ENCODE data around the gene SMOC1. TPM values are rescaled to one million over a fixed set of nuclear protein-coding genes. Genes with fewer than 3 reads are reported as not detected.

SMOC1 gene
- total RNA-seq, 1 donor from 2014 or later: not detected

- H3K4me1 Mint-ChIP-seq: no peaks in the 10 kb centered on the region
- H3K27me3 Mint-ChIP-seq: no peaks in the 10 kb centered on the region
- intact Hi-C loops (cut with micrococcal nuclease): no loop called here
- H3K9me3 Mint-ChIP-seq: peaks cover 3% of the 10 kb centered on the region
- no peak overlapping the region for H3K27ac Mint-ChIP-seq
- no peak overlapping the region for H3K4me3 Mint-ChIP-seq
- DNase-seq: no peak
- H3K36me3 Mint-ChIP-seq (ENCODE audit: low read depth): no peaks in the 10 kb centered on the region
Measured at GRCh38 chr14:70033116-70033515, 153.9 kb downstream of the SMOC1 start.

DNA sequence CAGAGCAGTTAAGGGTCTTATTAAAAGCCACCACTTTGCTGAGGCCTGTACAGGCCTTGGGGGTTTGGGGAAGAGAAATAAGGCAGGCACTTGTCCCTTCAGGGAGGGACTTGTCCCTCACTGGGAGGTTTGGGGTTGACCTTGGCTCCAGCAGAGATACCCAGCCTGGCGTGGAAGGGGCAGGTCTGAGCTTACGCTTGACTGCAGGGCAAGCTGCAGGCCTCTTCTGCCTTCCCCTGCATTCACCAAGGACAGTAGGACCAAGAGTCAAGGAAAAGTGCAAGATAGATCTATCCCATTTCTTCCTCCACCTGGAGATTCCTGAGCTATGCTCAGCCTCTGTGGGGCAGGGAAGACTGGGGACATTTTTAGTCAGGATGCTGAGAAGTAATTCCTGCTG is 154.3 kb downstream of the SMOC1 start:
- H3K27me3 Mint-ChIP-seq: no peaks in the 10 kb centered on the region
- H3K9me3 Mint-ChIP-seq: peaks cover 3% of the 10 kb centered on the region
- H3K4me3 Mint-ChIP-seq: no peak overlapping the region
- H3K36me3 Mint-ChIP-seq (ENCODE audit: low read depth): no peaks in the 10 kb centered on the region
- no peak for DNase-seq
- H3K27ac Mint-ChIP-seq: no peak overlapping the region
- intact Hi-C loops (cut with micrococcal nuclease): no loop called here
- H3K4me1 Mint-ChIP-seq: no peaks in the 10 kb centered on the region

GRCh38 chr14:70034257-70034656 is 155.0 kb downstream of the SMOC1 start:
- Mint-ChIP-seq H3K36me3 (ENCODE audit: low read depth) (no peaks in the 10 kb centered on the region), H3K4me3 (no peak overlapping the region), H3K27me3 (peaks cover 4% of the 10 kb centered on the region), H3K9me3 (peaks cover 3% of the 10 kb centered on the region), H3K4me1 (no peaks in the 10 kb centered on the region), H3K27ac (no peak overlapping the region)
- no peak for DNase-seq
- intact Hi-C loops (cut with micrococcal nuclease): no loop called here

GRCh38 chr14:70036665-70037064 is 157.4 kb downstream of the SMOC1 start:
- Mint-ChIP-seq H3K36me3 (ENCODE audit: low read depth) (no peaks in the 10 kb centered on the region), H3K9me3 (peaks cover 3% of the 10 kb centered on the region), H3K27me3 (peaks cover 18% of the 10 kb centered on the region), H3K4me3 (no peak overlapping the region), H3K4me1 (no peaks in the 10 kb centered on the region), H3K27ac (no peak overlapping the region)
- no peak for DNase-seq
- intact Hi-C loops (cut with micrococcal nuclease): no loop called here

GRCh38 chr14:70043001-70043400 is 163.8 kb downstream of the SMOC1 start:
- intact Hi-C loops (cut with micrococcal nuclease): no loop called here
- Mint-ChIP-seq H3K9me3 (no peaks in the 10 kb centered on the region), H3K4me1 (no peaks in the 10 kb centered on the region), H3K4me3 (no peak overlapping the region), H3K27ac (no peak overlapping the region), H3K36me3 (ENCODE audit: low read depth) (no peaks in the 10 kb centered on the region), H3K27me3 (peaks cover 30% of the 10 kb centered on the region)
- DNase-seq: no peak

DNA sequence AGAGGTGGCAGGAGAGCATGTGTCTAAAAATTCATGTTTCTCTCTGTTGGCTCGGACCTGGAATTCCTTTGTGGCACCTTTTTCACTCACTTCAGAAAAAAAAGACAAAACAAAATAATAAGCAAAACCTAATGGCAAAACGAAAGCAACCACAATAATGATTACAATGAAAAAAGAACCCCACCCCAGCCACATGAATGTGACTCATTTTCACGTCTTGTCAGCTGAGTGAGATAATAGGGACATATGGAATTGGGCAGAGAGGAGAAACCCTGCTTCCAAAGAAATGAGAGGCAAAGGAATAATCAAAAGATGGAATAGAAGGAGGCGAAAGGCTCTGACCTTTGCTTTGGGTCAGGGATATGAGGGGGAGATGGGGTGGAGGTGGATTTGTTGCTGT is 166.1 kb downstream of the SMOC1 start:
- Mint-ChIP-seq H3K9me3 (no peaks in the 10 kb centered on the region), H3K4me3 (no peak overlapping the region), H3K36me3 (ENCODE audit: low read depth) (no peaks in the 10 kb centered on the region), H3K27ac (no peak overlapping the region), H3K27me3 (peaks cover 18% of the 10 kb centered on the region), H3K4me1 (no peaks in the 10 kb centered on the region)
- intact Hi-C loops (cut with micrococcal nuclease): no loop called here
- DNase-seq: no peak

GRCh38 chr14:70045844-70046535 is 166.8 kb downstream of the SMOC1 start:
- DNase-seq: no peak

DNA sequence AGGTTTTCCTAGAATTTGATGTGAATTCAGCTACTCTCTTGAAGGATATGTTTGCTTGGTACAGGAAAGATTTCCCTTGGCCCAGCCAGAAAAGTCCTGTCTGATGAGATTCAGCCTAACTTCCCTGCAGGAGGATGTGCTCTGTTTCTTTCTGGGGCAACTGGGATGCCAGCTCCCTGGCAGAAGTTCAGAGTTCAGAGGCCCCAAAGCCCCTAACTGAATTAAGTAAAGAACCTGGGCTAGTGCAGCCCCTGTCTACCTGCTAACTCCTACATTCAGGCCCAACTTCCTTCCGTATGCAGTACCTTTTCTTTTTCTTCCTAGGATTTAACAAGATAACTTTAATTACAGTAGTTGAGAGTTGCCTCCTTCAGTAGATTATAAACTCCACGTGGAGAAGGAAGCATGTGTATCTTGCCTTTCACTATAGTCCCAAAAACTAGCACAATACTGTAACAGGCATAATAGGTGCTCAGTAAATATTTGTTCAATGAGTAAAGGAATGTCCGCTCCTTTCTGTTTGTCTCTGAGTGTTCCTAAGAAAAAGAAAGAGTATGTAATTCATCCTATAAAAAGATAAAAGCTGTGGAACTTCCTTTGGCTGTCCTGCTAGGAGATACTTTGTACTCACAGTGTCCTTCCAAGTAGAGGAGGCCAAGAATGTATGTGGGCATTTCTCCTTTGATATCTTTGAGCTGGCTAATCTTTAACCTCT is 168.5 kb downstream of the SMOC1 start:
- Mint-ChIP-seq H3K4me3 (no peak overlapping the region), H3K27me3 (peaks cover 6% of the 10 kb centered on the region), H3K36me3 (ENCODE audit: low read depth) (no peaks in the 10 kb centered on the region), H3K27ac (no peak overlapping the region), H3K4me1 (peaks cover 4% of the 10 kb centered on the region), H3K9me3 (no peaks in the 10 kb centered on the region)
- no peak for DNase-seq
- intact Hi-C loops (cut with micrococcal nuclease): no loop called here

More at GRCh38 chr14:70045844-70046535, 166.8 kb downstream of the SMOC1 start:
- intact Hi-C loops (cut with micrococcal nuclease): no loop called here
- Mint-ChIP-seq H3K27ac (no peak overlapping the region), H3K4me3 (no peak overlapping the region), H3K9me3 (no peaks in the 10 kb centered on the region), H3K27me3 (peaks cover 15% of the 10 kb centered on the region), H3K4me1 (no peaks in the 10 kb centered on the region), H3K36me3 (ENCODE audit: low read depth) (no peaks in the 10 kb centered on the region)

DNA sequence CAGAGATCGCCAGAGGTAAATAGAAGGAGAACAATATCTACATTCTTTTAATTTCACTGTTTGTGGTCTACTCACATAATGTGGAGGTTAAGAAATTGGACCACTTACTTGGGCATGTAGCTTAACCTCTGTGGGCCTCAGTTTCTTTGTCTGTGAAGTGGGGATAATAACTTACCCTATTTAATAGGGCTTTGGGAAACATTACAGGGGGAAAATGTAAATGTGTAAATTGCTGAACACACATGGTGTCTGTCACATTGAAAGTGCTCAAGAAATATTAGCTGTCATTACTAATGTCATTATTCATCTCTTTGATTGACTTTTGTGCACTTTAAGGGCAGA is 169.1 kb downstream of the SMOC1 start:
- no peak for DNase-seq
- Mint-ChIP-seq H3K27me3 (peaks cover 4% of the 10 kb centered on the region), H3K36me3 (ENCODE audit: low read depth) (no peaks in the 10 kb centered on the region), H3K9me3 (no peaks in the 10 kb centered on the region), H3K4me1 (peaks cover 4% of the 10 kb centered on the region), H3K4me3 (no peak overlapping the region), H3K27ac (no peak overlapping the region)
- intact Hi-C loops (cut with micrococcal nuclease): no loop called here

DNA sequence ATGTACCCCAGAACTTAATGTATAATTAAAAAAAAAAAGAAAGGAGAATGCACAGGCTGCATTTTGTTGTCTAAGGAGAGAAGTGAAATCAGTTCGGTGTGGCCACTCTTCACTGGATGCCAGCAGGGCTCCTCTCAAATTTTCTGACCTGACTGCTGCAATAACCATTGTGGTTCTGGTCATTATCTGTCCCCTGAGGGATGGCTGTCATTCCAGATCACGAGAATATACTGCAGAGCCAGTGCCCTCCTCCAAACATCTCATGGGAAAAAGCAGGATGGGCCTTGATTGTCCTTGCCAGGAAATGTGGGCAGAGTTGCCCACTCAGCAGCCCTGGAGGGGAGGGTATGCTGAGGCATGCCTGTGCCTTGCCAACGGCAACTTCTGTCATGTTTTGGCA is 170.4 kb downstream of the SMOC1 start:
- intact Hi-C loops (cut with micrococcal nuclease): no loop called here
- Mint-ChIP-seq H3K4me3 (no peak overlapping the region), H3K36me3 (ENCODE audit: low read depth) (no peaks in the 10 kb centered on the region), H3K27ac (no peak overlapping the region), H3K4me1 (peaks cover 4% of the 10 kb centered on the region), H3K9me3 (peaks cover 3% of the 10 kb centered on the region), H3K27me3 (peaks cover 4% of the 10 kb centered on the region)
- no peak for DNase-seq

DNA sequence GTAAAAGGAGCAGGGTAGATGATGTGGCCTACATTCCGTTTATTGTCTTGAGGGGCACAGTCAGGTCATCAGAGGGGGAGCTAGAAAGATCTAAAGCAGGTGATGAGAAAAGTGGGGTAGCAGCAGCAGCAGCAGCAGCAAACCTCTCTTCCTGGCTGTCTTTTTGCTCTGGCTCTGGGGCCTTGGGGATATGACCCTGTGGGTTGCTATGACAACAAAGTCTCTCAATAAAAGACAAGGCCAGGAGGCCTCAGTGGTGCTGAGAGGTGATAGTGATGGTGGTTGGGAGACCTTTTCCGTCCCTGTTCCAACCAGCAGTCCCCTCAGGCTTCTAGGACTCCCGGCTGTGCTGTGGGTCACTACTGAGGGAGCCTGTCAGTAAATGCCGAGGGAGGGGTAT is 170.9 kb downstream of the SMOC1 start:
- intact Hi-C loops (cut with micrococcal nuclease): no loop called here
- Mint-ChIP-seq H3K27me3 (peaks cover 2% of the 10 kb centered on the region), H3K27ac (no peak overlapping the region), H3K9me3 (peaks cover 3% of the 10 kb centered on the region), H3K4me1 (peaks cover 4% of the 10 kb centered on the region), H3K36me3 (ENCODE audit: low read depth) (no peaks in the 10 kb centered on the region), H3K4me3 (no peak overlapping the region)
- no peak for DNase-seq

- no peaks in the 10 kb centered on the region for H3K36me3 Mint-ChIP-seq (ENCODE audit: low read depth)
- H3K9me3 Mint-ChIP-seq: peaks cover 3% of the 10 kb centered on the region
- H3K4me1 Mint-ChIP-seq: peaks cover 4% of the 10 kb centered on the region
- DNase-seq: peak; percentile 76
- no peak overlapping the region for H3K27ac Mint-ChIP-seq
- no peak overlapping the region for H3K4me3 Mint-ChIP-seq
- intact Hi-C loops (cut with micrococcal nuclease): no loop called here
- no peaks in the 10 kb centered on the region for H3K27me3 Mint-ChIP-seq
Measured at GRCh38 chr14:70052990-70053389, 173.8 kb downstream of the SMOC1 start.

- no peaks in the 10 kb centered on the region for H3K4me1 Mint-ChIP-seq
- no peaks in the 10 kb centered on the region for H3K27me3 Mint-ChIP-seq
- no peaks in the 10 kb centered on the region for H3K36me3 Mint-ChIP-seq (ENCODE audit: low read depth)
- H3K9me3 Mint-ChIP-seq: peaks cover 3% of the 10 kb centered on the region
- intact Hi-C loops (cut with micrococcal nuclease): no loop called here
- no peak overlapping the region for H3K27ac Mint-ChIP-seq
- DNase-seq: no peak
- no peak overlapping the region for H3K4me3 Mint-ChIP-seq
Measured at GRCh38 chr14:70057519-70058136, 178.4 kb downstream of the SMOC1 start.

GRCh38 chr14:70059545-70059944 is 180.3 kb downstream of the SMOC1 start:
- Mint-ChIP-seq H3K4me3 (no peak overlapping the region), H3K9me3 (no peaks in the 10 kb centered on the region), H3K27me3 (peaks cover 2% of the 10 kb centered on the region), H3K36me3 (ENCODE audit: low read depth) (no peaks in the 10 kb centered on the region), H3K27ac (no peak overlapping the region), H3K4me1 (no peaks in the 10 kb centered on the region)
- DNase-seq: no peak
- intact Hi-C loops (cut with micrococcal nuclease): no loop called here
